Measurements from ENCODE around the gene KRT85.

DNA sequence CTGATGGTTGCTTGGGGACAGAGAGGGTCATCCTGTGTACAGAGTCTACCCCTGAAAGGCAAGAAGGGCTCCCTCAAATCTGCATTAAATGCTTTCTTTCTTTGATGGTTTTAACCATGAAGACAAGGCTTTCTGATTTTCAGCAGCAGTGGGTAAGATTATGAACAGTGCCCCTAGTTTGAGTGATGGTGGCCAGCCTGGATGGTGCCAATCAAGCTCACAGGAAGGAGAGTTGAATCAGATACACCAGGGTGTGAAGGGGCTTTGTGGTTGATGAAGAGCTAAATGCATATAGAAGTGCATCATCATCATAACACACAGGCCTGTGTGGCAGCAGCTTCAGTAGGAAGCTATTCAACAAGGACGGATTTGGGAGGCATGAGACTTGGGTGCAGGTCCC lies 5.7 kb downstream of the KRT85 start:
- TF ChIP-seq, protein P1, sequence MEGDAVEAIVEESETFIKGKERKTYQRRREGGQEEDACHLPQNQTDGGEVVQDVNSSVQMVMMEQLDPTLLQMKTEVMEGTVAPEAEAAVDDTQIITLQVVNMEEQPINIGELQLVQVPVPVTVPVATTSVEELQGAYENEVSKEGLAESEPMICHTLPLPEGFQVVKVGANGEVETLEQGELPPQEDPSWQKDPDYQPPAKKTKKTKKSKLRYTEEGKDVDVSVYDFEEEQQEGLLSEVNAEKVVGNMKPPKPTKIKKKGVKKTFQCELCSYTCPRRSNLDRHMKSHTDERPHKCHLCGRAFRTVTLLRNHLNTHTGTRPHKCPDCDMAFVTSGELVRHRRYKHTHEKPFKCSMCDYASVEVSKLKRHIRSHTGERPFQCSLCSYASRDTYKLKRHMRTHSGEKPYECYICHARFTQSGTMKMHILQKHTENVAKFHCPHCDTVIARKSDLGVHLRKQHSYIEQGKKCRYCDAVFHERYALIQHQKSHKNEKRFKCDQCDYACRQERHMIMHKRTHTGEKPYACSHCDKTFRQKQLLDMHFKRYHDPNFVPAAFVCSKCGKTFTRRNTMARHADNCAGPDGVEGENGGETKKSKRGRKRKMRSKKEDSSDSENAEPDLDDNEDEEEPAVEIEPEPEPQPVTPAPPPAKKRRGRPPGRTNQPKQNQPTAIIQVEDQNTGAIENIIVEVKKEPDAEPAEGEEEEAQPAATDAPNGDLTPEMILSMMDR (IDR thresholded peaks at IDR 0.05), result no peak
- no peak for TF ChIP-seq EP300 (IDR thresholded peaks at IDR 0.05)

Measured in esophagus muscularis mucosa (tissue), 3 donors.